Lower leg skin (tissue), 3 donors: ENCODE data around the gene DPP10.

Experiments used
- CTCF ChIP-seq, 3 donors: fragments of 450-650 bp; IDR thresholded peaks; one replicate each; pipeline ENCODE4 v1.5.1; 2016; ENCODE audit warnings: antibody characterized with exemption in 3 of 3, mild to moderate bottlenecking in 3 of 3, moderate library complexity in 2 of 3
- POLR2A ChIP-seq, 2 donors: fragments of 450-650 bp; IDR thresholded peaks; one replicate each; pipeline ENCODE4 v1.6.1; 2016 to 2017; ENCODE audit warnings: antibody characterized with exemption in 2 of 2, mild to moderate bottlenecking in 1 of 2, moderate library complexity in 1 of 2

GRCh38 chr2:114698520-114698919 is 256.1 kb downstream of the DPP10 start:
- TF ChIP-seq POLR2A (IDR thresholded peaks at IDR 0.05) (no peak), CTCF (IDR thresholded peaks at IDR 0.05) (no peak)
